Thymus (tissue), 11 donors: ENCODE results near the gene GBE1. TPM values are rescaled to one million over a fixed set of nuclear protein-coding genes. Genes with fewer than 3 reads are reported as not detected.

Experiments
- DNase-seq, 9 donors: peaks; one replicate each; pipeline ENCODE4 v3.0.0-alpha.2; 2013; ENCODE audit warnings: low spot score in 9 of 9, low read depth in 6 of 9, missing footprints in 1 of 9
- H3K27ac ChIP-seq, 2 donors: one replicate each; pipeline ENCODE4 v1.5.1; 2013; ENCODE audit warnings: control low read depth in 1 of 2, low read depth in 1 of 2, low read length in 1 of 2, mild to moderate bottlenecking in 1 of 2, moderate library complexity in 1 of 2
- H3K27me3 ChIP-seq, 2 donors: one replicate each; pipeline ENCODE4 v1.5.1; 2013; ENCODE audit warnings: low read length in 1 of 2; ENCODE audit not compliant: control insufficient read depth in 2 of 2, insufficient read depth in 1 of 2
- H3K36me3 ChIP-seq, 2 donors: one replicate each; pipeline ENCODE4 v1.5.1; 2013; ENCODE audit warnings: low read length in 1 of 2, mild to moderate bottlenecking in 1 of 2, moderate library complexity in 1 of 2; ENCODE audit not compliant: control insufficient read depth in 2 of 2, insufficient read depth in 2 of 2
- H3K4me1 ChIP-seq, 2 donors: one replicate each; pipeline ENCODE4 v1.5.1; 2013; ENCODE audit warnings: low read length in 2 of 2; ENCODE audit not compliant: control insufficient read depth in 2 of 2, insufficient read depth in 2 of 2
- H3K4me3 ChIP-seq, 2 donors: one replicate each; pipeline ENCODE4 v1.5.1; 2013; ENCODE audit warnings: low read length in 2 of 2, control low read depth in 1 of 2, mild to moderate bottlenecking in 1 of 2
- H3K9me3 ChIP-seq, 2 donors: one replicate each; pipeline ENCODE4 v1.5.1; 2013; ENCODE audit warnings: low read length in 1 of 2, mild to moderate bottlenecking in 1 of 2; ENCODE audit not compliant: control insufficient read depth in 2 of 2, insufficient read depth in 1 of 2
- WGBS: extraction: QIAGEN DNeasy Blood & Tissue Kit; methylation state at CpG from one replicate; pipeline ENCODE4 v1.1.7; 2013; 5-methylcytosine and 5-hydroxymethylcytosine counted together
- polyA plus RNA-seq: library from polyadenylated mRNA; stranded (reverse); fragments of 200-250 nt; gene quantifications from one replicate; pipeline ENCODE4 v1.2.3, GENCODE V29; 2013
- total RNA-seq: library from RNA; stranded (reverse); fragments of 120-200 nt; gene quantifications from one replicate; pipeline ENCODE4 v1.2.4, GENCODE V29; 2013
- donor health status: healthy.

GBE1 gene
- total and polyA plus RNA-seq, 2 donors = 14.1 to 14.7 TPM

GRCh38 chr3:81638480-81638879 is 123.0 kb downstream of the GBE1 start:
- no peaks in the 10 kb centered on the region for H3K27me3 ChIP-seq
- no peaks in the 10 kb centered on the region for H3K36me3 ChIP-seq
- H3K9me3 ChIP-seq = no peaks in the 10 kb centered on the region
- no peak for DNase-seq
- no peak overlapping the region for H3K27ac ChIP-seq
- no peak overlapping the region for H3K4me3 ChIP-seq
- H3K4me1 ChIP-seq = no peaks in the 10 kb centered on the region

GRCh38 chr3:81632659-81633058 is 128.8 kb downstream of the GBE1 start:
- Histone ChIP-seq H3K4me1 (no peaks in the 10 kb centered on the region), H3K27ac (no peak overlapping the region), H3K9me3 (no peaks in the 10 kb centered on the region), H3K4me3 (no peak overlapping the region), H3K36me3 (no peaks in the 10 kb centered on the region), H3K27me3 (no peaks in the 10 kb centered on the region)
- DNase-seq = no peak
- WGBS = 95% methylated on average over 2 of the region's 2 CpGs

- Histone ChIP-seq H3K4me3 (no peak overlapping the region), H3K27ac (no peak overlapping the region), H3K36me3 (no peaks in the 10 kb centered on the region), H3K9me3 (no peaks in the 10 kb centered on the region), H3K4me1 (no peaks in the 10 kb centered on the region), H3K27me3 (no peaks in the 10 kb centered on the region)
- DNase-seq = no peak
- WGBS = 95% methylated on average over 2 of the region's 2 CpGs
Measured at GRCh38 chr3:81624756-81625155, 136.7 kb downstream of the GBE1 start.

- H3K36me3 ChIP-seq = no peaks in the 10 kb centered on the region
- H3K4me3 ChIP-seq = no peak overlapping the region
- H3K27ac ChIP-seq = no peak overlapping the region
- WGBS = 97% methylated on average over 4 of the region's 4 CpGs
- H3K4me1 ChIP-seq = no peaks in the 10 kb centered on the region
- H3K9me3 ChIP-seq = no peaks in the 10 kb centered on the region
- DNase-seq = no peak
- no peaks in the 10 kb centered on the region for H3K27me3 ChIP-seq
Measured at GRCh38 chr3:81622395-81622794, 139.1 kb downstream of the GBE1 start.

- DNase-seq = no peak
- Histone ChIP-seq H3K27me3 (no peaks in the 10 kb centered on the region), H3K4me1 (no peaks in the 10 kb centered on the region), H3K4me3 (no peak overlapping the region), H3K9me3 (no peaks in the 10 kb centered on the region), H3K36me3 (no peaks in the 10 kb centered on the region), H3K27ac (no peak overlapping the region)
- 97% methylated on average over 5 of the region's 5 CpGs for WGBS
Measured at GRCh38 chr3:81621277-81621676, 140.2 kb downstream of the GBE1 start.

- Histone ChIP-seq H3K4me1 (no peaks in the 10 kb centered on the region), H3K27me3 (no peaks in the 10 kb centered on the region), H3K4me3 (no peak overlapping the region), H3K27ac (no peak overlapping the region), H3K9me3 (no peaks in the 10 kb centered on the region), H3K36me3 (no peaks in the 10 kb centered on the region)
- 98% methylated on average over 5 of the region's 5 CpGs for WGBS
- DNase-seq = no peak
Measured at GRCh38 chr3:81620849-81621248, 140.6 kb downstream of the GBE1 start.

GRCh38 chr3:81612768-81613167 is 148.7 kb downstream of the GBE1 start:
- 94% methylated on average over 3 of the region's 3 CpGs for WGBS
- H3K36me3 ChIP-seq = no peaks in the 10 kb centered on the region
- DNase-seq = no peak
- H3K27ac ChIP-seq = no peak overlapping the region
- no peaks in the 10 kb centered on the region for H3K4me1 ChIP-seq
- no peak overlapping the region for H3K4me3 ChIP-seq
- no peaks in the 10 kb centered on the region for H3K27me3 ChIP-seq
- H3K9me3 ChIP-seq = no peaks in the 10 kb centered on the region

- H3K36me3 ChIP-seq = no peaks in the 10 kb centered on the region
- H3K27ac ChIP-seq = no peak overlapping the region
- H3K4me3 ChIP-seq = no peak overlapping the region
- DNase-seq = no peak
- H3K4me1 ChIP-seq = no peaks in the 10 kb centered on the region
- 98% methylated on average over 2 of the region's 2 CpGs for WGBS
- H3K9me3 ChIP-seq = no peaks in the 10 kb centered on the region
- no peaks in the 10 kb centered on the region for H3K27me3 ChIP-seq
Measured at GRCh38 chr3:81602781-81603180, 158.7 kb downstream of the GBE1 start.

GRCh38 chr3:81601707-81602305 is 159.6 kb downstream of the GBE1 start:
- Histone ChIP-seq H3K36me3 (no peaks in the 10 kb centered on the region), H3K4me3 (no peak overlapping the region), H3K4me1 (no peaks in the 10 kb centered on the region), H3K27me3 (no peaks in the 10 kb centered on the region), H3K27ac (no peak overlapping the region), H3K9me3 (no peaks in the 10 kb centered on the region)
- no peak for DNase-seq
- WGBS = 92% methylated on average over 2 of the region's 2 CpGs

GRCh38 chr3:81592101-81592500 is 169.3 kb downstream of the GBE1 start:
- 98% methylated on average over 5 of the region's 5 CpGs for WGBS
- DNase-seq = no peak
- Histone ChIP-seq H3K27ac (no peak overlapping the region), H3K9me3 (no peaks in the 10 kb centered on the region), H3K4me1 (no peaks in the 10 kb centered on the region), H3K36me3 (no peaks in the 10 kb centered on the region), H3K4me3 (no peak overlapping the region), H3K27me3 (no peaks in the 10 kb centered on the region)
